Measurements from ENCODE around the gene B4GALT6.
"Not testable (repeated sequence)": the region's sequence is repeated elsewhere in the genome, so short reads cannot be mapped to it uniquely, and the experiment has no call there.

B4GALT6 gene, protein sequence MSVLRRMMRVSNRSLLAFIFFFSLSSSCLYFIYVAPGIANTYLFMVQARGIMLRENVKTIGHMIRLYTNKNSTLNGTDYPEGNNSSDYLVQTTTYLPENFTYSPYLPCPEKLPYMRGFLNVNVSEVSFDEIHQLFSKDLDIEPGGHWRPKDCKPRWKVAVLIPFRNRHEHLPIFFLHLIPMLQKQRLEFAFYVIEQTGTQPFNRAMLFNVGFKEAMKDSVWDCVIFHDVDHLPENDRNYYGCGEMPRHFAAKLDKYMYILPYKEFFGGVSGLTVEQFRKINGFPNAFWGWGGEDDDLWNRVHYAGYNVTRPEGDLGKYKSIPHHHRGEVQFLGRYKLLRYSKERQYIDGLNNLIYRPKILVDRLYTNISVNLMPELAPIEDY

DNA sequence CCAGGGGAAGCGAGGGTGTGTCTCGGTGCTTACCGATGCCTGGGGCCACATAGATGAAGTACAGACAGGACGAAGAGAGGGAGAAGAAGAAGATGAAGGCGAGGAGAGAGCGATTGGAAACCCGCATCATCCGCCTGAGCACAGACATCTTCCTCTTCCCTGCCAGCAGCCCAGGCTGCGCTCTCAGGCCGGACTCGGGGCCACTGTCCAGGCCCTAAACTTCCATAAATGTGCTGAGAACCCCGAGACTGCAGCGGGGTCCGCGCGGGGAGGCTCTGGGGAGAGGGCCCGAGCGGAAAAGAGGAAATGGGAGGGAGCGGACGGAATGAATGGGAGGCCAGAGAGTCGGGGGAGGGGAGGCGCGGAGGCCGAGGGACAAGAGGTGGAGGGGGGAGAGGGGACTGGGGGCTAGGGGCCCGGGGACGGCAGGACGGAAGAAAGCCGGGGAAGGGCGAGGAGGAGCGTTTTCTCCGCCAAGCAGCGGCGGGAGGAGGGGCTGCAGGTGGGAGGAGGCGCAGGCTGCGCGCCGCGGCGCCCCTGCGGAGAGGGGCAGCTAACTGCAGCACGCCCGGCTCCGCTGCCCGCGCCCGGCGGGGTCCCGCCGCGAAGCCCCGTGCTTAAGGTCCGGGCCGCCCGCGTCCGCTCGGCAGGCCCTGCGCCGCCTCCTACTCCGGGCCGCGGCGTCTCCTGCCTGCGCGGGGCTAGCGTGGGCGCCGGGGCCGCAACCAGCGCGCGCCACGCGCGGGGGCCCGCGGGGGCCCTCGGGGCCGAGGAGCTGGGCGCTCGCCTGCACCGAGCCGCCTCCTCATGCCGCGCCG lies at the start of gene B4GALT6:
TSS of gene B4GALT6 (minus strand) at position 303 of the 818 bp plus-strand sequence. CDS start at position 148, 155 bp downstream.
- peak within 1 kb of the TSS; percentile 68 to 76 for H3K4me3 ChIP-seq (ENCODE audit: low read length in 2 of 2)
- H3K27me3 ChIP-seq (ENCODE audit: control insufficient read depth in 2 of 2, insufficient read depth in 2 of 2, low read length in 2 of 2), result peaks cover 0 to 2% of the 10 kb centered on the region in 2 donors
- peaks cover 15 to 27% of the 10 kb centered on the region in 2 donors for H3K4me1 ChIP-seq (ENCODE audit: control insufficient read depth in 2 of 2, insufficient read depth in 2 of 2, low read length in 2 of 2)
- H3K27ac ChIP-seq (ENCODE audit: low read depth in 2 of 2, low read length in 2 of 2), result peak within 1 kb of the TSS; percentile 68 to 78
- H3K9me3 ChIP-seq (ENCODE audit: control insufficient read depth in 2 of 2, low read length in 2 of 2), result no peaks in the 10 kb centered on the region
- H3K9ac ChIP-seq (ENCODE audit: low read depth in 1 of 2, low read length in 2 of 2), result peak within 1 kb of the TSS; percentile 58 to 62
- no peaks in the 10 kb centered on the region for H3K36me3 ChIP-seq (ENCODE audit: control insufficient read depth in 2 of 2, insufficient read depth in 2 of 2, low read length in 2 of 2)

DNA sequence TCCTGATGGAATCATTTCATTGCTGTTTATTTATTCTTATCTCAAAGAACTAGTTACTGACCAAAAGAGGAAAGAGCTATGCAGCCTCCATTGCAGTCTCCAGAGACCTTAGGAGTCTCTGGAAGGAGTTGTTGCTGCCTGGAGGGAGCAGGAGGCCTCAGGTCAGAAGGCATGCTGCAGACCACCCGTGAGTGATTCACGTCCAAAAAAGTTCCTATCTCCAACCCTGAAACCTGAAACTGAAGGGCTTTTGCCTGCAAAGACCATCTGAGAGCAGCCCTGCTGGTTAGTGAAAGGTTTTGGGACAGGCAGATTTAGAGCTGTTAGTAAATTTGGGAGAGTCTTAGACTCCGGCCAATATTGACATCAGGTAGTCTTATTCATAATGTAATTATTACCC lies 47.2 kb upstream of the B4GALT6 start:
- Histone ChIP-seq H3K4me3 (ENCODE audit: low read length in 2 of 2) (no peak overlapping the region), H3K4me1 (ENCODE audit: control insufficient read depth in 2 of 2, insufficient read depth in 2 of 2, low read length in 2 of 2) (no peaks in the 10 kb centered on the region), H3K9me3 (ENCODE audit: control insufficient read depth in 2 of 2, low read length in 2 of 2) (no peaks in the 10 kb centered on the region), H3K27me3 (ENCODE audit: control insufficient read depth in 2 of 2, insufficient read depth in 2 of 2, low read length in 2 of 2) (no peaks in the 10 kb centered on the region), H3K36me3 (ENCODE audit: control insufficient read depth in 2 of 2, insufficient read depth in 2 of 2, low read length in 2 of 2) (no peaks in the 10 kb centered on the region), H3K9ac (ENCODE audit: low read depth in 1 of 2, low read length in 2 of 2) (no peak overlapping the region), H3K27ac (ENCODE audit: low read depth in 2 of 2, low read length in 2 of 2) (no peak overlapping the region)

DNA sequence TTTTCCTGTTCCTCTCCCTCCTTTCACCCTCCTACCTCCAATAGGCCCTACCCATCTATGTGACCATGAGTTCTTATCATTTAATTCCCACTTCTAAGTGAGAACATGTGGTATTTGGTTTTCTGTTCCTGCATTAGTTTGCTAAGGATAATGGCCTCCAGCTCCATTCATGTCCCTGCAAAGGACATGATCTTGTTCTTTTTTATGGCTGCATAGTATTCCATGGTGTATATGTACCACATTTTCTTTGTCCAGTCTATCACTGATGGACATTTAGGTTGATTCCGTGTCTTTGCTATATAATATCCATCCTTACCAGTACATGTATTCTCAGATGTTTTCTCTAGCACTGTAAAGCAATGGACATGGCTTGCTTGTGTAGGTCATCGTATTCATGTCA lies 44.8 kb upstream of the B4GALT6 start:
- H3K9me3 ChIP-seq (ENCODE audit: control insufficient read depth in 2 of 2, low read length in 2 of 2); H3K27ac ChIP-seq (ENCODE audit: low read depth in 2 of 2, low read length in 2 of 2); H3K36me3 ChIP-seq (ENCODE audit: control insufficient read depth in 2 of 2, insufficient read depth in 2 of 2, low read length in 2 of 2): not testable (repeated sequence)

DNA sequence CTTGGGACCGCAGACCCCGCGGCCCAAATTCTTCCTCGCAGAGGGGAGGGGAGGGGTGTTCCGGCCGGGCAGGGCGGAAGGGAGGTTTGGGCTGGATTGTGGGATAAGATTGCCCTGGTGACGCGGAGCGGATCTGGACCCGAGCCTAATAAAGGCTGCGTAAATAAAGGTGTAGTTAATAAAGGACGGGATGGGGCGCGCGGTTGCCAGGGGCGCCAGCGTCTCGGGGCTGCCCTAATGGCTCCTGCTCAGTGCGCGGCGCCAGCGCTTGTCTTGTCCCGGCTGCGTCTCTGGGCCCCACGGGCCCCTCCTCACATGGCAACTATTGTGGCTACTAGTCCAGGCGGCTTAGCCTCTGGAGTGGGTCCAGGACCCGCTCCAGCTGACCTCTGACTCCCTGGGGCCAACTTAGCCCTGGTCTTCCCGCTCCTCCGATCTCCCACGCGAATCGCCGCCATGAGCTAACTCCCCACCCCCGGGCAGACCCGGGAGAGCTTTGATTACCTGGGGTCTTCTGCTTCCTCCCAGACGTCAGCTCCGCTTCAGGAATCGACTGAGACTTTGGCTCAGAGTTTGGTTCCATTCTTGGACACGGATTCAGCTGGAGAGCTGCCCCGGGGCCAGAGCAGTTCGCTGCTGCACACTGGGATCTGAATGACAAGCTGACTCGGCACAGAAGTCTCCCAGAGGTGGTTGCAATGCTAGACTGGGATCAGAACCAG lies 39.8 kb upstream of the B4GALT6 start:
- Histone ChIP-seq H3K27me3 (ENCODE audit: control insufficient read depth in 2 of 2, insufficient read depth in 2 of 2, low read length in 2 of 2) (no peaks in the 10 kb centered on the region), H3K4me1 (ENCODE audit: control insufficient read depth in 2 of 2, insufficient read depth in 2 of 2, low read length in 2 of 2) (no peaks in the 10 kb centered on the region), H3K9me3 (ENCODE audit: control insufficient read depth in 2 of 2, low read length in 2 of 2) (no peaks in the 10 kb centered on the region), H3K27ac (ENCODE audit: low read depth in 2 of 2, low read length in 2 of 2) (no peak overlapping the region), H3K9ac (ENCODE audit: low read depth in 1 of 2, low read length in 2 of 2) (peak overlapping the region; percentile 24 to 29), H3K4me3 (ENCODE audit: low read length in 2 of 2) (peak overlapping the region; percentile 57 to 74), H3K36me3 (ENCODE audit: control insufficient read depth in 2 of 2, insufficient read depth in 2 of 2, low read length in 2 of 2) (no peaks in the 10 kb centered on the region)

More for the DNA sequence above, 44.8 kb upstream of the B4GALT6 start:
- H3K4me3 ChIP-seq (ENCODE audit: low read length in 2 of 2); H3K27me3 ChIP-seq (ENCODE audit: control insufficient read depth in 2 of 2, insufficient read depth in 2 of 2, low read length in 2 of 2); H3K9ac ChIP-seq (ENCODE audit: low read depth in 1 of 2, low read length in 2 of 2); H3K4me1 ChIP-seq (ENCODE audit: control insufficient read depth in 2 of 2, insufficient read depth in 2 of 2, low read length in 2 of 2): not testable (repeated sequence)

DNA sequence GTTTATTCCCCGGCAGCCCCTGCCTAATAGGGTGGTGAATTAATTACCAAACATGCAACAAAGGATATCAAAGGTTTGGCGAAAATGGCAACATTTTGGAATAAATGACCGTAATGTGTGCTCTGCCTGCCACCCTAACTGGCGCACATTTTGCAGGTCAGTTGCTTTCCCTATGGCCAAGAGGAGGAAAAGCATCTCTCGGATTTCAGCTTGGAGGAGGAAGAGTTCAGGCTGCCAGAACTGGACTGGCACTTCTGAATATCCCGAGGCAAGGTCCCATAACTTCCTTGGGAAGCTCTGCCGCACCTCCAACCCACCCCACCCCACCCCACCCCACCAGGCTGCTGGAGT lies 39.2 kb upstream of the B4GALT6 start:
- Histone ChIP-seq H3K4me1 (ENCODE audit: control insufficient read depth in 2 of 2, insufficient read depth in 2 of 2, low read length in 2 of 2) (no peaks in the 10 kb centered on the region), H3K9me3 (ENCODE audit: control insufficient read depth in 2 of 2, low read length in 2 of 2) (no peaks in the 10 kb centered on the region), H3K36me3 (ENCODE audit: control insufficient read depth in 2 of 2, insufficient read depth in 2 of 2, low read length in 2 of 2) (no peaks in the 10 kb centered on the region), H3K27me3 (ENCODE audit: control insufficient read depth in 2 of 2, insufficient read depth in 2 of 2, low read length in 2 of 2) (no peaks in the 10 kb centered on the region), H3K4me3 (ENCODE audit: low read length in 2 of 2) (peak overlapping the region in 1 of 2 donors; percentile 57), H3K9ac (ENCODE audit: low read depth in 1 of 2, low read length in 2 of 2) (no peak overlapping the region), H3K27ac (ENCODE audit: low read depth in 2 of 2, low read length in 2 of 2) (no peak overlapping the region)

DNA sequence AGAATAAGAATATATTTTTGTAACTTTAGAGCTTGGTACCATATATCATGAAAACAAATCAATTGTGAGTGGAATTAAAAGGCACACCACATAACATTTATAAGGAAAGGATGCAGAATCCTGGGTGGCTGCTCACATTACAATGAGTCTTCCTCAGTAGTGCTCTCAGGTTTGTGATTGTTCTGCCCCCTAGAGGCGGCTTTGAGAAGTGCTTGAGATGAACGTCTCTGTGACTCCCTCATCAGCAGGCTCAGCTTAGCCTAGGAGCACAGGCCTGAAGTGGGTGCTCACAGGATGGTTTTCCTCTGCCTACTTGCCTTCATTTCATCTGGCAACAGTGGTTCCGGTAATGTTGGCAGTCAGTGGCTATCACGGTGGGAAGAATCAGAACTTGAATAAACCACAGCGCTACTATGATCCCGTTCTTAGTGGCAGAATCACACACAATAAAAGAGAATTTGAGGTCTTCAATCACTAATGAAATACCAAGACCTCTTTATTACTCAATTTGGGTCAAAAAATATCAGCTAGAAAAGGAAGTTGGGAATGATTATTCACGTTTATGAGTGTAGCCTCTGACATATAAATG lies 38.1 kb upstream of the B4GALT6 start:
- no peaks in the 10 kb centered on the region for H3K27me3 ChIP-seq (ENCODE audit: control insufficient read depth in 2 of 2, insufficient read depth in 2 of 2, low read length in 2 of 2)
- H3K9ac ChIP-seq (ENCODE audit: low read depth in 1 of 2, low read length in 2 of 2), result no peak overlapping the region
- H3K4me3 ChIP-seq (ENCODE audit: low read length in 2 of 2), result no peak overlapping the region
- H3K9me3 ChIP-seq (ENCODE audit: control insufficient read depth in 2 of 2, low read length in 2 of 2), result no peaks in the 10 kb centered on the region
- H3K27ac ChIP-seq (ENCODE audit: low read depth in 2 of 2, low read length in 2 of 2), result no peak overlapping the region
- no peaks in the 10 kb centered on the region for H3K36me3 ChIP-seq (ENCODE audit: control insufficient read depth in 2 of 2, insufficient read depth in 2 of 2, low read length in 2 of 2)
- no peaks in the 10 kb centered on the region for H3K4me1 ChIP-seq (ENCODE audit: control insufficient read depth in 2 of 2, insufficient read depth in 2 of 2, low read length in 2 of 2)

DNA sequence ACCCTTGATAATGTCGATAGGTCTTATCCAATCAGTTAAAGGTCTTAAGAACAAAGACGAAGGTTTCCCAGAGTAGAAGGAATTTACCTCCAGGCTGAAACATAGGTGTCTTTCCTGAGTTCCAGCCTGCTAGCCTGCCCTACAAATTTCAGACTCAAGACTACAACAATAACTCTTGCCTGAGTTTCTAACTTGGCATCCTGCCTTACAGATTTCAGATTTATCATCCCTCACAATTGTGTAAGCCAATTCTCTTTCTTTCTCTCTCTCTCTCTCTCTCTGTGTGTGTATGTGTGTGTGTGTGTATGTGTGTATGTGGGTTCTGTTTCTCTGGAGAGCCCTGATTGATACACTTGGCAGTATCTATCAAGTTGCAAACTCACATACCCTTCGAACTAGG lies 37.2 kb upstream of the B4GALT6 start:
- Histone ChIP-seq H3K4me1 (ENCODE audit: control insufficient read depth in 2 of 2, insufficient read depth in 2 of 2, low read length in 2 of 2) (no peaks in the 10 kb centered on the region), H3K4me3 (ENCODE audit: low read length in 2 of 2) (no peak overlapping the region), H3K9ac (ENCODE audit: low read depth in 1 of 2, low read length in 2 of 2) (no peak overlapping the region), H3K36me3 (ENCODE audit: control insufficient read depth in 2 of 2, insufficient read depth in 2 of 2, low read length in 2 of 2) (no peaks in the 10 kb centered on the region), H3K27ac (ENCODE audit: low read depth in 2 of 2, low read length in 2 of 2) (no peak overlapping the region), H3K27me3 (ENCODE audit: control insufficient read depth in 2 of 2, insufficient read depth in 2 of 2, low read length in 2 of 2) (no peaks in the 10 kb centered on the region), H3K9me3 (ENCODE audit: control insufficient read depth in 2 of 2, low read length in 2 of 2) (no peaks in the 10 kb centered on the region)

DNA sequence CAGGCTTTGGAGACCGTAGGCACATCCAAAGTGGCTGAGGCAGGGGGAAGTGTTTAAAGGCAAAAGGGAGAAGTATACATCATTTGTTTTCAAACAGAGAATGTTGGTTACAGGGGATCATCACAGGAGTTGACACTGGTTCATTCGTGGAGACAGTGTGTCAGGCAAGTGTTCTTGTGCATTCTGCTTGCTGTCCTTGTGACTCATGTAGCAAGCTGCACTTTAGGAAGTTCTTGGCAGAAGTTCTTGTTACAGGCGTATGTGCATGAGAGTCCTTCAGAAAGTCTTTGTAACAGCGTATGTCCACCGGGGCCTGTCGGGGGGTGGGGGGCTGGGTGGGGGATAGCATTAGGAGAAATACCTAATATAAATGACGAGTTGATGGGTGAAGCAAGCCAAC lies 36.5 kb upstream of the B4GALT6 start:
- H3K27me3 ChIP-seq (ENCODE audit: control insufficient read depth in 2 of 2, insufficient read depth in 2 of 2, low read length in 2 of 2), result no peaks in the 10 kb centered on the region
- no peak overlapping the region for H3K9ac ChIP-seq (ENCODE audit: low read depth in 1 of 2, low read length in 2 of 2)
- no peaks in the 10 kb centered on the region for H3K4me1 ChIP-seq (ENCODE audit: control insufficient read depth in 2 of 2, insufficient read depth in 2 of 2, low read length in 2 of 2)
- H3K4me3 ChIP-seq (ENCODE audit: low read length in 2 of 2), result no peak overlapping the region
- H3K27ac ChIP-seq (ENCODE audit: low read depth in 2 of 2, low read length in 2 of 2), result no peak overlapping the region
- H3K36me3 ChIP-seq (ENCODE audit: control insufficient read depth in 2 of 2, insufficient read depth in 2 of 2, low read length in 2 of 2), result no peaks in the 10 kb centered on the region
- H3K9me3 ChIP-seq (ENCODE audit: control insufficient read depth in 2 of 2, low read length in 2 of 2), result no peaks in the 10 kb centered on the region

DNA sequence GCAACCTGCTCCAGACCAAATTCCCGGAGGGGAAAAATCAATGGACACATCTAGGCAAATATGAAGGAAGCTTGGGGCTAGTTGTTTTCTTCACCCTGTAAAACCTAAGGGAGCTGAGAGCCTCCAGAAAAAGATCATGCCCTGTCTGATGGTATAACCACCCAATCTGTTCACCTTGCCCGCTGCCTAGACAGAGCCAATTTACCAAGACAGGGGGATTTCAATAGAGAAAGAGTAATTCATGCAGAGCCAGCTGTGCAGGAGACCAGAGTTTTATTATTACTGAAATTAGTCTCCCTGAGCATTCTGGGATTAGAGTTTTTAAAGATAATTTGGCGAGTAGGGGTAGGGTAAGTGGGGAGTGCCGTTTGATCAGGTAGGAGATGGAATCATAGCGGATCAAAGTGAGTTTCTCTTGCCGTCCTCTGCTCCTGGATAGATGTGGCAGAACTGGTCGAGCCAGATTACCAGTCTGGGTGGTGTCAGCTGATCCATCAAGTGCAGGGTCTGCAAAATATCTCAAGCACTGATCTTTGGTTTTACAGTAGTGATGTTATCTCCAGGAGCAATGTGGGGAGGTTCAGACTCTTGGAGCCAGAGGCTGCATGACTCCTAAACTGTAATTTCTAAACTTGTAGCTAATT lies 35.1 kb upstream of the B4GALT6 start:
- Histone ChIP-seq H3K27me3 (ENCODE audit: control insufficient read depth in 2 of 2, insufficient read depth in 2 of 2, low read length in 2 of 2) (no peaks in the 10 kb centered on the region), H3K36me3 (ENCODE audit: control insufficient read depth in 2 of 2, insufficient read depth in 2 of 2, low read length in 2 of 2) (no peaks in the 10 kb centered on the region), H3K4me3 (ENCODE audit: low read length in 2 of 2) (no peak overlapping the region), H3K9ac (ENCODE audit: low read depth in 1 of 2, low read length in 2 of 2) (no peak overlapping the region), H3K4me1 (ENCODE audit: control insufficient read depth in 2 of 2, insufficient read depth in 2 of 2, low read length in 2 of 2) (no peaks in the 10 kb centered on the region), H3K27ac (ENCODE audit: low read depth in 2 of 2, low read length in 2 of 2) (no peak overlapping the region), H3K9me3 (ENCODE audit: control insufficient read depth in 2 of 2, low read length in 2 of 2) (no peaks in the 10 kb centered on the region)
